ENCODE results near the gene CD63.
A peak's percentile ranks its signal among the peaks of the same experiment; 100 is the strongest.

DNA sequence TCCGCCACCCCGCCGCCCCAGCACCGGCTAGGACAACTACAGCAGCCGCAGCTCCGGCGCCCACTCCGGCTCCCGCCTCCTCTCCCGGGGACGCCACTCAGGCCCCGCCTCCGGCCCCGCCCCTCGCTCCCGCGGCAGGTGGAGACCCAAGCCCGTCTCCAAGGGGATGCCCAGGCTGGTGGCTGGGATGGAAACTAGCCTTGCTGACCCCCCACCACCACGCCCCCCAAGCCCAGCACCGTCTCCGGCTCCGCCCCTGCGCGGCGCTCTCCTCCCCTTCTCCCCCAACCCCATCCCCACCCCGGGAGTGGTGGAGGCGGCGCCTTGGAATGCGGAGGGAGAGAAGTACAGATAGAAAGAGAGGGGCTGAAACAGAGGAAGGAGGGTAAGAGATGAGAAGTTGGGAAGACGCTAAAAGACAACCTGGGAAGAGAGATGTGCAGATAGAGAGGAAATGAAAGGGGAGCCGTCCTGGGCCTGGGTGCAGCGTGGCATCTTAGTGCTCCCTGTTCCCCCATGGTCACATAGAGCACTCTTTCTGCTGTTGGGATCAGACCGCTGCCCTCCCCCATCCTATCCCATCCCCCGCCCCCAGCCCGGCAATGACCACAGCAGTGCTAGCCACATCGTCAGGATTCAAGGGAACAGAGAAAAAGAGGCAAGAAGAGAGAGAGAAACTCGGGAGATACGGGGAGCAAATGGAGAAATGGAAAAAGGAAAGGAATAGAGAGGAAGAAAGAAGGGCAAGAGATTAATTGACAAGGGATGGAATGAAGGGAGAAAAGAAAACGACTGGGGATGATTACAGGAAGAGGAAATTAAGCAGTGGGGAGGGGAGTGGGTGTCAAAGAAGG, 20.7 kb downstream of the CD63 start, which contains the start of gene ITGA7:
- TF ChIP-seq RAD21 (IDR thresholded peaks at IDR 0.05; ENCODE audit: low read length) (no peak), CHD1 (IDR thresholded peaks at IDR 0.05; ENCODE audit: low read depth, low read length) (no peak), RCOR1 (IDR thresholded peaks at IDR 0.05; ENCODE audit: insufficient replicate concordance, low read length) (no peak), POLR2A (IDR thresholded peaks at IDR 0.05; ENCODE audit: low read depth, low read length) (no peak), MAZ (IDR thresholded peaks at IDR 0.05; ENCODE audit: borderline replicate concordance, low read depth, low read length) (peak; percentile 33; the same call in 1 of the 2 replicates), NFE2L2 (IDR thresholded peaks at IDR 0.05; ENCODE audit: low read depth, low read length) (no peak), MAFK (IDR thresholded peaks at IDR 0.05; ENCODE audit: low read depth, low read length) (no peak)
- TF ChIP-seq, protein P1, sequence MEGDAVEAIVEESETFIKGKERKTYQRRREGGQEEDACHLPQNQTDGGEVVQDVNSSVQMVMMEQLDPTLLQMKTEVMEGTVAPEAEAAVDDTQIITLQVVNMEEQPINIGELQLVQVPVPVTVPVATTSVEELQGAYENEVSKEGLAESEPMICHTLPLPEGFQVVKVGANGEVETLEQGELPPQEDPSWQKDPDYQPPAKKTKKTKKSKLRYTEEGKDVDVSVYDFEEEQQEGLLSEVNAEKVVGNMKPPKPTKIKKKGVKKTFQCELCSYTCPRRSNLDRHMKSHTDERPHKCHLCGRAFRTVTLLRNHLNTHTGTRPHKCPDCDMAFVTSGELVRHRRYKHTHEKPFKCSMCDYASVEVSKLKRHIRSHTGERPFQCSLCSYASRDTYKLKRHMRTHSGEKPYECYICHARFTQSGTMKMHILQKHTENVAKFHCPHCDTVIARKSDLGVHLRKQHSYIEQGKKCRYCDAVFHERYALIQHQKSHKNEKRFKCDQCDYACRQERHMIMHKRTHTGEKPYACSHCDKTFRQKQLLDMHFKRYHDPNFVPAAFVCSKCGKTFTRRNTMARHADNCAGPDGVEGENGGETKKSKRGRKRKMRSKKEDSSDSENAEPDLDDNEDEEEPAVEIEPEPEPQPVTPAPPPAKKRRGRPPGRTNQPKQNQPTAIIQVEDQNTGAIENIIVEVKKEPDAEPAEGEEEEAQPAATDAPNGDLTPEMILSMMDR (conservative IDR thresholded peaks at IDR 0.05; ENCODE audit: low read depth, low read length) = no peak
- TF ChIP-seq, protein P2, sequence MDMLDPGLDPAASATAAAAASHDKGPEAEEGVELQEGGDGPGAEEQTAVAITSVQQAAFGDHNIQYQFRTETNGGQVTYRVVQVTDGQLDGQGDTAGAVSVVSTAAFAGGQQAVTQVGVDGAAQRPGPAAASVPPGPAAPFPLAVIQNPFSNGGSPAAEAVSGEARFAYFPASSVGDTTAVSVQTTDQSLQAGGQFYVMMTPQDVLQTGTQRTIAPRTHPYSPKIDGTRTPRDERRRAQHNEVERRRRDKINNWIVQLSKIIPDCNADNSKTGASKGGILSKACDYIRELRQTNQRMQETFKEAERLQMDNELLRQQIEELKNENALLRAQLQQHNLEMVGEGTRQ (IDR thresholded peaks at IDR 0.05; ENCODE audit: low read depth, low read length) = no peak
